IPS-18c (cell line): ENCODE data around the gene PPIL4.
"Not testable (repeated sequence)": the region's sequence is repeated elsewhere in the genome, so short reads cannot be mapped to it uniquely, and the experiment has no call there.

Experiments used
- H3K4me3 ChIP-seq: 2 replicates; pipeline ENCODE4 v1.7.0; 2013; ENCODE audit warnings: low read depth, mild to moderate bottlenecking, low read length, moderate library complexity; ENCODE audit not compliant: insufficient read depth
- H3K9me3 ChIP-seq: one replicate; pipeline ENCODE4 v1.6.1; 2013; ENCODE audit warnings: mild to moderate bottlenecking, low read length, moderate library complexity; ENCODE audit not compliant: control insufficient read depth, insufficient read depth

PPIL4 gene

GRCh38 chr6:149474108-149474935 is 71.5 kb downstream of the PPIL4 start:
- Histone ChIP-seq H3K4me3 (no peak overlapping the region), H3K9me3 (peaks cover 3% of the 10 kb centered on the region)

GRCh38 chr6:149473080-149474052 is 72.5 kb downstream of the PPIL4 start:
- Histone ChIP-seq H3K9me3 (peaks cover 3% of the 10 kb centered on the region), H3K4me3 (no peak overlapping the region)

- Histone ChIP-seq H3K4me3 (no peak overlapping the region), H3K9me3 (peaks cover 3% of the 10 kb centered on the region)
Measured at GRCh38 chr6:149472241-149472640, 73.6 kb downstream of the PPIL4 start.

- H3K9me3 ChIP-seq: no peaks in the 10 kb centered on the region
- no peak overlapping the region for H3K4me3 ChIP-seq
Measured at GRCh38 chr6:149471801-149472200, 74.0 kb downstream of the PPIL4 start.

- Histone ChIP-seq H3K4me3 (no peak overlapping the region), H3K9me3 (no peaks in the 10 kb centered on the region)
Measured at GRCh38 chr6:149470948-149471347, 74.9 kb downstream of the PPIL4 start.

- Histone ChIP-seq H3K4me3 (no peak overlapping the region), H3K9me3 (no peaks in the 10 kb centered on the region)
Measured at GRCh38 chr6:149468179-149468578, 77.7 kb downstream of the PPIL4 start.

- no peak overlapping the region for H3K4me3 ChIP-seq
- H3K9me3 ChIP-seq: no peaks in the 10 kb centered on the region
Measured at GRCh38 chr6:149467265-149467664, 78.6 kb downstream of the PPIL4 start.

- Histone ChIP-seq H3K9me3 (no peaks in the 10 kb centered on the region), H3K4me3 (no peak overlapping the region)
Measured at GRCh38 chr6:149464411-149464810, 81.4 kb downstream of the PPIL4 start.

GRCh38 chr6:149463781-149464180 is 82.1 kb downstream of the PPIL4 start:
- Histone ChIP-seq H3K9me3 (no peaks in the 10 kb centered on the region), H3K4me3 (no peak overlapping the region)

- H3K9me3 ChIP-seq, H3K4me3 ChIP-seq: not testable (repeated sequence)
Measured at GRCh38 chr6:149462712-149463111, 83.1 kb downstream of the PPIL4 start.

GRCh38 chr6:149461670-149462069 is 84.2 kb downstream of the PPIL4 start:
- Histone ChIP-seq H3K4me3 (no peak overlapping the region), H3K9me3 (no peaks in the 10 kb centered on the region)

GRCh38 chr6:149460249-149460648 is 85.6 kb downstream of the PPIL4 start:
- H3K9me3 ChIP-seq, H3K4me3 ChIP-seq: not testable (repeated sequence)

GRCh38 chr6:149459761-149460160 is 86.1 kb downstream of the PPIL4 start:
- H3K9me3 ChIP-seq: no peaks in the 10 kb centered on the region
- no peak overlapping the region for H3K4me3 ChIP-seq

GRCh38 chr6:149458806-149459205 is 87.0 kb downstream of the PPIL4 start:
- Histone ChIP-seq H3K9me3 (no peaks in the 10 kb centered on the region), H3K4me3 (no peak overlapping the region)

GRCh38 chr6:149458196-149458595 is 87.6 kb downstream of the PPIL4 start:
- H3K4me3 ChIP-seq: no peak overlapping the region
- no peaks in the 10 kb centered on the region for H3K9me3 ChIP-seq

- Histone ChIP-seq H3K9me3 (no peaks in the 10 kb centered on the region), H3K4me3 (no peak overlapping the region)
Measured at GRCh38 chr6:149457316-149457884, 88.4 kb downstream of the PPIL4 start.

GRCh38 chr6:149456311-149457021 is 89.4 kb downstream of the PPIL4 start:
- Histone ChIP-seq H3K9me3 (no peaks in the 10 kb centered on the region), H3K4me3 (no peak overlapping the region)
